Measurements from ENCODE around the gene UBE2H. TPM values are rescaled to one million over a fixed set of nuclear protein-coding genes. Genes with fewer than 3 reads are reported as not detected.

The UBE2H gene
- total RNA-seq, 4 donors from 2014 or later = 68.3 to 123 (median 91.4) TPM

- H3K36me3 ChIP-seq = peaks cover 0 to 16% (median 0%) of the 10 kb centered on the region in 4 donors
- peak overlapping the region; percentile 5 to 80 (median 31) for H3K27ac ChIP-seq (replicated peaks in 1 of 4)
- TF ChIP-seq POLR2A (IDR thresholded peaks at IDR 0.05; ENCODE audit: low read depth) = no peak
- no peak for TF ChIP-seq EP300 (IDR thresholded peaks at IDR 0.05)
- no peak for TF ChIP-seq POLR2AphosphoS5 (IDR thresholded peaks at IDR 0.05)
- TF ChIP-seq CTCF (IDR thresholded peaks at IDR 0.05) = no peak
- H3K4me1 ChIP-seq = peaks cover 76 to 94% (median 84%) of the 10 kb centered on the region in 4 donors
- H3K27me3 ChIP-seq = no peaks in the 10 kb centered on the region
- H3K4me3 ChIP-seq = no peak overlapping the region
- no peak for DNase-seq (ENCODE audit: extremely low spot score)
- H3K9me3 ChIP-seq = no peaks in the 10 kb centered on the region
- 57% methylated on average over 2 of the region's 2 CpGs for WGBS
- intact Hi-C loops (cut with DNase I) = no loop called here
Observed at GRCh38 chr7:129859183-129859582, 93.6 kb downstream of the UBE2H start.

DNA sequence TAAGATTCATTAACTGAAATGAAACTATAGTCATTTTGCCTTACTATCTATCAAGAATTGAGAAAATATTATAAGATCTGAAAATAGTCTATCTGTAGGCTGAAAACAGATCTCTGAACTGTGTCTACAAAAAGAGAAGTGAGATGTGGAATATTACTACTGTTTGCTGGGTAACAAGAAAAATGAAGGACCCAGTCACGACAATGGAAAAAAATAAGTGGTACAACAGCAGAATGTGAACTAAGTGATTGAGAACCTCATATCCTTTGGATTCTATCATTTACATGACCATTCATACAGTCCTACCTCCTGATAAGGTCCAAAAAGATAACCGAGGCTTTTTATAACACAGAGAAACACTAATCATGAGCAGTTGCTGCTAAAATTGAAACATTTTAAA, 94.3 kb downstream of the UBE2H start:
- TF ChIP-seq CTCF (IDR thresholded peaks at IDR 0.05) (no peak), POLR2A (IDR thresholded peaks at IDR 0.05; ENCODE audit: low read depth) (no peak), EP300 (IDR thresholded peaks at IDR 0.05) (no peak), POLR2AphosphoS5 (IDR thresholded peaks at IDR 0.05) (no peak)
- intact Hi-C loops (cut with DNase I) = no loop called here
- H3K27ac ChIP-seq (replicated peaks in 1 of 4) = peak overlapping the region; percentile 26 to 80 (median 36)
- peaks cover 0 to 16% (median 0%) of the 10 kb centered on the region in 4 donors for H3K36me3 ChIP-seq
- no peaks in the 10 kb centered on the region for H3K9me3 ChIP-seq
- H3K27me3 ChIP-seq = no peaks in the 10 kb centered on the region
- H3K4me3 ChIP-seq = no peak overlapping the region
- 43% methylated on average over 2 of the region's 2 CpGs for WGBS
- no peak for DNase-seq (ENCODE audit: extremely low spot score)
- peaks cover 75 to 94% (median 84%) of the 10 kb centered on the region in 4 donors for H3K4me1 ChIP-seq

- no peak for DNase-seq (ENCODE audit: extremely low spot score)
- H3K4me3 ChIP-seq = no peak overlapping the region
- intact Hi-C loops (cut with DNase I) = no loop called here
- H3K27me3 ChIP-seq = no peaks in the 10 kb centered on the region
- no peaks in the 10 kb centered on the region for H3K9me3 ChIP-seq
- peak overlapping the region in 2 of 4 donors; percentile 8 to 39 for H3K27ac ChIP-seq (replicated peaks in 1 of 4)
- WGBS = 56% methylated on average over 1 of the region's 1 CpG
- peaks cover 73 to 93% (median 83%) of the 10 kb centered on the region in 4 donors for H3K4me1 ChIP-seq
- H3K36me3 ChIP-seq = peaks cover 0 to 16% (median 0%) of the 10 kb centered on the region in 4 donors
- TF ChIP-seq EP300 (IDR thresholded peaks at IDR 0.05) (no peak), CTCF (IDR thresholded peaks at IDR 0.05) (no peak), POLR2AphosphoS5 (IDR thresholded peaks at IDR 0.05) (no peak), POLR2A (IDR thresholded peaks at IDR 0.05; ENCODE audit: low read depth) (no peak)
Observed at GRCh38 chr7:129857313-129857712, 95.4 kb downstream of the UBE2H start.

DNA sequence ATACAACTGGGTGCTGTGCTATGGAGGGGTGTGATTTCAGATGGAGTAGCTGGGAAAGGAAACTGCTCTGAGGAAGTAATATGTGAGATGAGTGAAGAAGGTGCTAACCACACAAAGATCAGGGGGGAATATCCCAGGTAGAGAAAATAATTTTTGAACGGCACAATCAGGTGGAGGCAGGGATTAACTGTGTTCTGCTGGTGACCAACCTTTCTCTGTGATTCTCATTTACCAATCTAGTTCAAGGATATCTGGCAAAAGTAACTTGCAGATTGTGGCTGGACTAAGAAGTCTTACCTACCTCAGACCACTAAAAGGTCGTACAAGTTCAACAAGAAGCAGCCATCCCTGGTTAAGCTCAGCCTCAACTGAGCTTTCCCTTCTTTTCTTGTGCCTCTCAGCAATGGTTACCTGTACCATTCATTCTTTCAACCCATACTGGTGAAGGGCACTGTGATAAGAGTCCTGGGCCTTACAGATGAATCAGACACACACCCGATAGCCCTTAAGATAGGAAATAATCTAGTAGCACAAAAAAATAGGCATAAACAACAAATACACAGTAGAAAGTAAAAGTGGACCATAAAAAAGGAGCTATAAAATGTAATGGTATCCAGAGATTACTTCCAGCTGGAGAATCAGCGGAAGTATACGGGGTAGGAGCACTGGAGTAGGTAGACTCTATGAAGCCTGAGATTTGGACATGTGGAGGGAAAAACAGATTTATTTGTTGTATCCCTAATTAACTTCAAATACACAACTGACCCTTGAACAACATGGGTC, 96.6 kb downstream of the UBE2H start:
- DNase-seq (ENCODE audit: extremely low spot score) = no peak
- no peaks in the 10 kb centered on the region for H3K27me3 ChIP-seq
- WGBS = 93% methylated on average over 5 of the region's 5 CpGs
- intact Hi-C loops (cut with DNase I) = no loop called here
- no peaks in the 10 kb centered on the region for H3K9me3 ChIP-seq
- H3K4me1 ChIP-seq = peaks cover 61 to 81% (median 71%) of the 10 kb centered on the region in 4 donors
- H3K4me3 ChIP-seq = no peak overlapping the region
- TF ChIP-seq POLR2AphosphoS5 (IDR thresholded peaks at IDR 0.05) (no peak), EP300 (IDR thresholded peaks at IDR 0.05) (no peak), CTCF (IDR thresholded peaks at IDR 0.05) (no peak), POLR2A (IDR thresholded peaks at IDR 0.05; ENCODE audit: low read depth) (no peak)
- H3K27ac ChIP-seq (replicated peaks in 1 of 4) = peak overlapping the region in 1 of 4 donors; percentile 23
- H3K36me3 ChIP-seq = peaks cover 0 to 16% (median 0%) of the 10 kb centered on the region in 4 donors
